Ishikawa (cell line): ENCODE data around the gene NEIL3.

Experiments used
- CEBPB ChIP-seq: IDR thresholded peaks from 2 replicates; pipeline ENCODE4 v1.6.1; 2012
- CREB1 ChIP-seq: IDR thresholded peaks from 2 replicates; pipeline ENCODE4 v1.6.1; 2012; ENCODE audit warnings: low read depth
- EGR1 ChIP-seq: IDR thresholded peaks from 2 replicates; pipeline ENCODE4 v1.6.1; 2012
- EP300 ChIP-seq: IDR thresholded peaks from 2 replicates; pipeline ENCODE4 v1.6.1; 2012; ENCODE audit warnings: borderline replicate concordance
- FOXM1 ChIP-seq: IDR thresholded peaks from 2 replicates; pipeline ENCODE4 v1.6.1; 2012; ENCODE audit warnings: low read depth, borderline replicate concordance
- NFIC ChIP-seq: IDR thresholded peaks from 2 replicates; pipeline ENCODE4 v1.6.1; 2012
- RAD21 ChIP-seq: IDR thresholded peaks from 2 replicates; pipeline ENCODE4 v1.6.1; 2012; ENCODE audit warnings: low read depth
- REST ChIP-seq: IDR thresholded peaks from 2 replicates; pipeline ENCODE4 v1.6.1; 2012; ENCODE audit warnings: low read depth, mild to moderate bottlenecking
- TAF1 ChIP-seq: IDR thresholded peaks from 2 replicates; pipeline ENCODE4 v1.6.1; 2012; ENCODE audit warnings: low read depth, mild to moderate bottlenecking
- TCF12 ChIP-seq: IDR thresholded peaks from 2 replicates; pipeline ENCODE4 v1.6.1; 2012; ENCODE audit warnings: low read depth
- TEAD4 ChIP-seq: IDR thresholded peaks from 2 replicates; pipeline ENCODE4 v1.6.1; 2012
- YY1 ChIP-seq: IDR thresholded peaks from 2 replicates; pipeline ENCODE4 v1.6.1; 2012; ENCODE audit warnings: low read depth
- ZBTB7A ChIP-seq: IDR thresholded peaks from 2 replicates; pipeline ENCODE4 v1.6.1; 2012; ENCODE audit warnings: low read depth
- TF ChIP-seq, protein P1 (sequence below): IDR thresholded peaks from 2 replicates; pipeline ENCODE4 v1.6.1; 2012
- TF ChIP-seq, protein P2 (sequence below): IDR thresholded peaks from 2 replicates; pipeline ENCODE4 v1.6.1; 2012

NEIL3 gene

GRCh38 chr4:177266506-177266905 lies 43.2 kb upstream of the NEIL3 start:
- TF ChIP-seq FOXM1 (no peak), REST (no peak), CREB1 (no peak), EGR1 (no peak), RAD21 (no peak), YY1 (no peak), CEBPB (no peak), NFIC (no peak), ZBTB7A (no peak), TCF12 (no peak), EP300 (no peak)
- TF ChIP-seq, protein P1, sequence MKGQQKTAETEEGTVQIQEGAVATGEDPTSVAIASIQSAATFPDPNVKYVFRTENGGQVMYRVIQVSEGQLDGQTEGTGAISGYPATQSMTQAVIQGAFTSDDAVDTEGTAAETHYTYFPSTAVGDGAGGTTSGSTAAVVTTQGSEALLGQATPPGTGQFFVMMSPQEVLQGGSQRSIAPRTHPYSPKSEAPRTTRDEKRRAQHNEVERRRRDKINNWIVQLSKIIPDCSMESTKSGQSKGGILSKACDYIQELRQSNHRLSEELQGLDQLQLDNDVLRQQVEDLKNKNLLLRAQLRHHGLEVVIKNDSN = no peak
- TF ChIP-seq, protein P2, sequence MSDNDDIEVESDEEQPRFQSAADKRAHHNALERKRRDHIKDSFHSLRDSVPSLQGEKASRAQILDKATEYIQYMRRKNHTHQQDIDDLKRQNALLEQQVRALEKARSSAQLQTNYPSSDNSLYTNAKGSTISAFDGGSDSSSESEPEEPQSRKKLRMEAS = no peak

DNA sequence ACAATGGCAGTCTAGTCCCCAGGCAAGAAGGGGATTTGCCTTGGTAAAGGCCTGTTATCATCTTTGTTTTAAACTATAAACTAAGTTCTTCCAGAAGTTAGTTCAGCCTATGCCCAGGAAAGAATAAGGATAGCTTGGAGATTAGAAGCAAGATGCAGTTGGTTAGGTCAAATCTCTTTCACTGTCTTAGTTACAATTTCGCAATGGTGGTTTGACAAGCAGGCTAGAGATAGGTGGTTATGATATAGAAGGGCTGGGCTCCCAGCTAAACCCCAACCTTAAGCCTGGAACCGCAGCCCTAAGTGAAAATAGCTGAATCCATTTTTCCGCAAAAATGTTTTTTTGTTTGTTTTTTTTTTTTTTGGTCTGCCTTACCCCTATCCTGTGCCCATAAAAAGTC lies 41.8 kb upstream of the NEIL3 start:
- TF ChIP-seq, protein P1 = no peak
- TF ChIP-seq EGR1 = no peak
- TF ChIP-seq CREB1 = no peak
- no peak for TF ChIP-seq RAD21

- TF ChIP-seq NFIC = no peak
- no peak for TF ChIP-seq TEAD4
- TF ChIP-seq YY1 = no peak
- TF ChIP-seq REST = no peak
- TF ChIP-seq TCF12 = no peak
- TF ChIP-seq, protein P1 = no peak
These were observed 38.6 kb upstream of the NEIL3 start for GRCh38 chr4:177271091-177271490.

GRCh38 chr4:177271915-177272766 lies 37.5 kb upstream of the NEIL3 start:
- no peak for TF ChIP-seq YY1
- TF ChIP-seq CREB1 = no peak
- TF ChIP-seq, protein P1 = no peak
- no peak for TF ChIP-seq RAD21
- TF ChIP-seq CEBPB = no peak
- TF ChIP-seq, protein P2 = no peak
- TF ChIP-seq TEAD4 = no peak
- no peak for TF ChIP-seq TCF12
- TF ChIP-seq EGR1 = no peak
- TF ChIP-seq EP300 = no peak
- TF ChIP-seq TAF1 = no peak
- TF ChIP-seq ZBTB7A = no peak
- no peak for TF ChIP-seq FOXM1
- no peak for TF ChIP-seq REST
- no peak for TF ChIP-seq NFIC
